ENCODE results near the gene EXOSC2. TPM values are rescaled to one million over a fixed set of nuclear protein-coding genes. Genes with fewer than 3 reads are reported as not detected.

The EXOSC2 gene
- polyA plus RNA-seq, 1 donor (not counting 4 experiments of a cell fraction or from before 2014, with no cell fraction given): 37.5 TPM

- peaks cover 33% of the 10 kb centered on the region for H3K79me2 ChIP-seq (ENCODE audit: control insufficient read depth, insufficient read depth, low read length)
- H3K4me2 ChIP-seq (ENCODE audit: control insufficient read depth, extremely low read depth, insufficient read depth, low read depth, low read length): no peak overlapping the region
- no peak for TF ChIP-seq EZH2 (IDR thresholded peaks at IDR 0.05; ENCODE audit: low read length)
- TF ChIP-seq CTCF (optimal IDR thresholded peaks at IDR 0.05 in 1 of 3, IDR thresholded peaks at IDR 0.05 in 1 of 3, conservative IDR thresholded peaks at IDR 0.05 in 1 of 3; ENCODE audit: extremely low read depth in 1 of 3, insufficient read depth in 2 of 3, low read length in 3 of 3): peak in 2 of 3 experiments; percentile 12 to 15
- peaks cover 19% of the 10 kb centered on the region for H3K4me1 ChIP-seq (ENCODE audit: control insufficient read depth, extremely low read depth, insufficient read depth, low read length)
- no peaks in the 10 kb centered on the region for H3K27me3 ChIP-seq (ENCODE audit: control insufficient read depth, extremely low read depth, insufficient read depth, low read length)
- H4K20me1 ChIP-seq (ENCODE audit: control insufficient read depth, extremely low read depth, insufficient read depth, low read length): peaks cover 5% of the 10 kb centered on the region
- H2AFZ ChIP-seq (ENCODE audit: control insufficient read depth, low read length): peak overlapping the region; percentile 36
- FAIRE-seq (no peak), DNase-seq (ENCODE audit: low read depth, low spot score) (no peak)
- no peak overlapping the region for H3K4me3 ChIP-seq (ENCODE audit: control insufficient read depth in 2 of 3, extremely low read depth in 1 of 3, insufficient read depth in 2 of 3, low read depth in 1 of 3, low read length in 3 of 3)
- peaks cover 3% of the 10 kb centered on the region for H3K9me1 ChIP-seq (ENCODE audit: control insufficient read depth, extremely low read depth, insufficient read depth, low read length)
- peaks cover 5 to 12% of the 10 kb centered on the region in 2 experiments for H3K36me3 ChIP-seq (ENCODE audit: control insufficient read depth in 2 of 2, extremely low read depth in 1 of 2, insufficient read depth in 2 of 2, low read length in 2 of 2)
- dilution Hi-C loops (cut with MboI; ENCODE audit: extremely low pct_ligation_motif_present, low sequenced_read_pairs): no loop called here
- no peaks in the 10 kb centered on the region for H3K9me3 ChIP-seq (ENCODE audit: control insufficient read depth, low read depth, low read length)
- H3K9ac ChIP-seq (ENCODE audit: control insufficient read depth, extremely low read depth, insufficient read depth, low read length): no peak overlapping the region
- no peak overlapping the region for H3K27ac ChIP-seq (ENCODE audit: control insufficient read depth, insufficient read depth, low read length)
Observed at GRCh38 chr9:130692321-130692720, 1.3 kb upstream of the EXOSC2 start.

GRCh38 chr9:130693101-130693425, 517 bp upstream of the EXOSC2 start:
- no peaks in the 10 kb centered on the region for H3K9me3 ChIP-seq (ENCODE audit: control insufficient read depth, low read depth, low read length)
- H3K9me1 ChIP-seq (ENCODE audit: control insufficient read depth, extremely low read depth, insufficient read depth, low read length): peaks cover 3% of the 10 kb centered on the region
- H3K27me3 ChIP-seq (ENCODE audit: control insufficient read depth, extremely low read depth, insufficient read depth, low read length): no peaks in the 10 kb centered on the region
- peaks cover 5% of the 10 kb centered on the region for H4K20me1 ChIP-seq (ENCODE audit: control insufficient read depth, extremely low read depth, insufficient read depth, low read length)
- peak overlapping the region; percentile 96 for H3K4me2 ChIP-seq (ENCODE audit: control insufficient read depth, extremely low read depth, insufficient read depth, low read depth, low read length)
- peaks cover 7 to 14% of the 10 kb centered on the region in 2 experiments for H3K36me3 ChIP-seq (ENCODE audit: control insufficient read depth in 2 of 2, extremely low read depth in 1 of 2, insufficient read depth in 2 of 2, low read length in 2 of 2)
- peak overlapping the region; percentile 56 to 81 (median 64) for H3K4me3 ChIP-seq (ENCODE audit: control insufficient read depth in 2 of 3, extremely low read depth in 1 of 3, insufficient read depth in 2 of 3, low read depth in 1 of 3, low read length in 3 of 3)
- peak overlapping the region; percentile 94 for H3K9ac ChIP-seq (ENCODE audit: control insufficient read depth, extremely low read depth, insufficient read depth, low read length)
- H3K4me1 ChIP-seq (ENCODE audit: control insufficient read depth, extremely low read depth, insufficient read depth, low read length): peaks cover 19% of the 10 kb centered on the region
- FAIRE-seq (no peak), DNase-seq (ENCODE audit: low read depth, low spot score) (no peak)
- H2AFZ ChIP-seq (ENCODE audit: control insufficient read depth, low read length): peak overlapping the region; percentile 96
- no peak for TF ChIP-seq EZH2 (IDR thresholded peaks at IDR 0.05; ENCODE audit: low read length)
- TF ChIP-seq CTCF (optimal IDR thresholded peaks at IDR 0.05 in 1 of 3, IDR thresholded peaks at IDR 0.05 in 1 of 3, conservative IDR thresholded peaks at IDR 0.05 in 1 of 3; ENCODE audit: extremely low read depth in 1 of 3, insufficient read depth in 2 of 3, low read length in 3 of 3): no peak
- peaks cover 36% of the 10 kb centered on the region for H3K79me2 ChIP-seq (ENCODE audit: control insufficient read depth, insufficient read depth, low read length)
- dilution Hi-C loops (cut with MboI; ENCODE audit: extremely low pct_ligation_motif_present, low sequenced_read_pairs): no loop called here
- H3K27ac ChIP-seq (ENCODE audit: control insufficient read depth, insufficient read depth, low read length): peak overlapping the region; percentile 76

Data from keratinocyte (primary cell).